Psoas muscle (tissue), 8 donors: ENCODE results near the gene HPS5. TPM values are rescaled to one million over a fixed set of nuclear protein-coding genes. Genes with fewer than 3 reads are reported as not detected.

ENCODE experiments used
- ATAC-seq, 4 donors: fragments of 200-7000 bp; cut with Tn5 transposase; one replicate each; pipeline ENCODE4 v1.9.1; 2020; ENCODE audit warnings: moderate library complexity in 3 of 4, mild to moderate bottlenecking in 2 of 4
- DNase-seq, 2 donors: peaks; one replicate each; pipeline ENCODE4 v3.0.0-alpha.2; 2020
- H3K27ac ChIP-seq: fragments of 200-600 bp; one replicate; pipeline ENCODE4 v1.8.0; 2022
- H3K27me3 ChIP-seq, 3 donors: fragments of 200-600 bp in 1 of 3; one replicate each; pipeline versions ENCODE4 v1.6.1 to v1.8.0; 2013 to 2022; ENCODE audit warnings: low read length in 2 of 3, mild to moderate bottlenecking in 2 of 3, moderate library complexity in 1 of 3; ENCODE audit not compliant: insufficient read depth in 3 of 3
- H3K36me3 ChIP-seq, 2 donors: fragments of 200-600 bp in 1 of 2; one replicate each; pipeline versions ENCODE4 v1.6.1 to v1.8.0; 2013 to 2022; ENCODE audit warnings: low read depth in 1 of 2, mild to moderate bottlenecking in 1 of 2, moderate library complexity in 1 of 2; ENCODE audit not compliant: insufficient read depth in 1 of 2
- H3K4me1 ChIP-seq: fragments of 200-600 bp; one replicate; pipeline ENCODE4 v1.8.0; 2022
- H3K4me3 ChIP-seq: fragments of 200-600 bp; one replicate; pipeline ENCODE4 v1.8.0; 2022; ENCODE audit warnings: mild to moderate bottlenecking
- H3K9me3 ChIP-seq: fragments of 200-600 bp; one replicate; pipeline ENCODE4 v1.8.0; 2022
- WGBS, 3 donors: extraction: QIAGEN DNeasy Blood & Tissue Kit; methylation state at CpG; one replicate each; pipeline versions ENCODE4 v1.1.6 to v1.1.7; 2013; 5-methylcytosine and 5-hydroxymethylcytosine counted together
- intact Hi-C, 2 donors: fragments of 100-400 bp; cut with DNase I; formaldehyde crosslinking; loops; one replicate each; pipeline versions ENCODE4 v1.11.0 to v1.14.2; 2022
- polyA plus RNA-seq, 3 donors: library from polyadenylated mRNA; stranded (reverse); fragments of 200-250 nt; gene quantifications; one replicate each; pipeline ENCODE4 v1.2.3, GENCODE V29; 2013
- total RNA-seq, 4 donors: library from RNA; stranded (reverse); fragmentation: NEBNext Ultra II Directional in 2 of 4; extraction: Animal tissue kit (Norgen Biotek cat#: 25700) in 2 of 4; gene quantifications; one replicate each; pipeline versions ENCODE4 v1.2.1 to v1.2.4, GENCODE V29; 2021 to 2023
- TF ChIP-seq, protein P1 (sequence below): fragments of 200-600 bp; IDR thresholded peaks from one replicate; pipeline ENCODE4 v1.8.0; 2022; ENCODE audit warnings: antibody characterized with exemption
- donor health status: healthy with polysubstance abuse.
- donor health status: DM: no; HTN: no; CAD: no; lungs with moderate emphysema.
- donor health status: Bipolar disorder and iron deficiency.
- donor health status: healthy.
- donor health status: DM: yes; HTN: yes; CAD: no.
- donor health status: DM: no; HTN: no; CAD: no.
- donor health status: DM: no; HTN: no; CAD: no.
- donor health status: DM: yes; HTN: yes; CAD: no.

HPS5 gene
- total and polyA plus RNA-seq, 7 donors = 4.9 to 11.9 (median 9.9) TPM

DNA sequence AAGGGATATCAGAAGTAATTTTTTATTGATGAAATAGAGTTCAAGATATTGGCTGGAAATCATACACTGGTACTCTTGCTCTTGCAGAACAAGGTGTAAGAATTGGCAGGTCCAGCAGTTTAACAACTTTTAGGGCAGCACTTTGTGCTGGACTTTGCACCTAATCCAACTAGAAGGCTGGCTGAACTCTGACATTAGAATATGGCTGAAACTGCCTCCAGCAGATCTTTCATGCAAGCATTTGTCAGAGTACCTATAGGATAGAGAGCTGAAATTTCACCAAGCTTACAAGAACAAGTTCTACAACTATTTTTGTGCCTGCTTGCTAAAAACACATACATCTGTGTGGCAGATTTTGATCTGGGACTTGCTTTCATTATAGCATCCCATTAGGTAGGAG is 17.2 kb downstream of the HPS5 start:
- no peaks in the 10 kb centered on the region for H3K9me3 ChIP-seq
- ATAC-seq (no peak), DNase-seq (no peak)
- H3K27me3 ChIP-seq = no peaks in the 10 kb centered on the region
- H3K4me1 ChIP-seq = no peaks in the 10 kb centered on the region
- no peak overlapping the region for H3K4me3 ChIP-seq
- TF ChIP-seq, protein P1, sequence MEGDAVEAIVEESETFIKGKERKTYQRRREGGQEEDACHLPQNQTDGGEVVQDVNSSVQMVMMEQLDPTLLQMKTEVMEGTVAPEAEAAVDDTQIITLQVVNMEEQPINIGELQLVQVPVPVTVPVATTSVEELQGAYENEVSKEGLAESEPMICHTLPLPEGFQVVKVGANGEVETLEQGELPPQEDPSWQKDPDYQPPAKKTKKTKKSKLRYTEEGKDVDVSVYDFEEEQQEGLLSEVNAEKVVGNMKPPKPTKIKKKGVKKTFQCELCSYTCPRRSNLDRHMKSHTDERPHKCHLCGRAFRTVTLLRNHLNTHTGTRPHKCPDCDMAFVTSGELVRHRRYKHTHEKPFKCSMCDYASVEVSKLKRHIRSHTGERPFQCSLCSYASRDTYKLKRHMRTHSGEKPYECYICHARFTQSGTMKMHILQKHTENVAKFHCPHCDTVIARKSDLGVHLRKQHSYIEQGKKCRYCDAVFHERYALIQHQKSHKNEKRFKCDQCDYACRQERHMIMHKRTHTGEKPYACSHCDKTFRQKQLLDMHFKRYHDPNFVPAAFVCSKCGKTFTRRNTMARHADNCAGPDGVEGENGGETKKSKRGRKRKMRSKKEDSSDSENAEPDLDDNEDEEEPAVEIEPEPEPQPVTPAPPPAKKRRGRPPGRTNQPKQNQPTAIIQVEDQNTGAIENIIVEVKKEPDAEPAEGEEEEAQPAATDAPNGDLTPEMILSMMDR = no peak
- no peak overlapping the region for H3K27ac ChIP-seq
- peaks cover 8 to 98% of the 10 kb centered on the region in 2 donors for H3K36me3 ChIP-seq
- intact Hi-C loops = loop anchor here in 1 of 2 donors (10.0 kb wide), 1 partner anchor 220 kb away; no protein-coding TSS in a partner anchor

DNA sequence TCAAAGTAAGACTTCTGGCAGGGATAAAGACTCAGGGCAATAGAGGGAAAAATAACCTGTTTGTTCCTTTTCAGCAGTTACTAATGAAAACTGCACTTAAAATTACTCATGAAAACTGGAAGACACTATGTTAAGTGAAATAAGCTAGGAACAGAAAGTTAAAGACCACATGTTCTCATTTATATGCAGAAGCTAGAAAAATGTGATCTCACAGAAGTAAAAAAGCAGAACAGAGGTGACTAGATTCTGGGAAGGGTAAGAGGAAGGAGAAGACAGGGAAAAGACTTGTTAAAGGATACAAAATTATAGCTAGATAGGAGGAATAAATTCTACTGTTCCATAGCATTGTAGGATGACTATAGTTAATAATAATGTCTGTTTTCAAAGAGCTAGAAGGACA is 22.2 kb downstream of the HPS5 start:
- TF ChIP-seq, protein P1 = no peak
- H3K4me1 ChIP-seq = no peaks in the 10 kb centered on the region
- ATAC-seq = no peak
- H3K36me3 ChIP-seq = peaks cover 9 to 96% of the 10 kb centered on the region in 2 donors
- no peak overlapping the region for H3K4me3 ChIP-seq
- no peak for DNase-seq
- no peak overlapping the region for H3K27ac ChIP-seq
- intact Hi-C loops = loop anchor here (10.0 kb wide), 3 partner anchors 185 to 215 kb away; no protein-coding TSS in a partner anchor
- no peaks in the 10 kb centered on the region for H3K27me3 ChIP-seq
- no peaks in the 10 kb centered on the region for H3K9me3 ChIP-seq

DNA sequence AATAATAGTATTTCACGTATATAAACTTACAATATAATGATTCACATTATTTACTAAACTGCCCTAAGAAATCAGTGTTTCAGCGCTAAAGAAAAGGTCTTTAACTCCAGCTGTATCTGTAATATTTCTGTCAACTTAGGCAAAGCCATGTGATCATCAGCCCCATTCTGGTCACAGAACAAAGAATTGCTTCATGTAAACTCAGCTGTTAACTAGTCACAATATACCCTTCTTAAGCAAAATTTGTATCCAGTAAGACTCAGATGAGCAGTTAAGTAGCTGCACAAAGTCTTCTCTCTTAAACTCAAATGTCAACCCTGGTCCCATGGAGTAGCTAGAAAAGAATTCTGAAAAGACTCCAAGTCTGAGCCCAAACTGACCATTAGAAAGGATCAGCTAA is 26.6 kb downstream of the HPS5 start:
- Histone ChIP-seq H3K36me3 (peaks cover 8 to 98% of the 10 kb centered on the region in 2 donors), H3K4me3 (no peak overlapping the region), H3K9me3 (no peaks in the 10 kb centered on the region), H3K27ac (no peak overlapping the region), H3K4me1 (no peaks in the 10 kb centered on the region), H3K27me3 (no peaks in the 10 kb centered on the region)
- TF ChIP-seq, protein P1 = no peak
- DNase-seq (no peak), ATAC-seq (no peak)
- WGBS, 3 donors = 94 to 95% (median 94%) methylated on average over 2 of the region's 2 CpGs
- intact Hi-C loops = loop anchor here (10.0 kb wide), 2 partner anchors 189 to 209 kb away; no protein-coding TSS in a partner anchor

DNA sequence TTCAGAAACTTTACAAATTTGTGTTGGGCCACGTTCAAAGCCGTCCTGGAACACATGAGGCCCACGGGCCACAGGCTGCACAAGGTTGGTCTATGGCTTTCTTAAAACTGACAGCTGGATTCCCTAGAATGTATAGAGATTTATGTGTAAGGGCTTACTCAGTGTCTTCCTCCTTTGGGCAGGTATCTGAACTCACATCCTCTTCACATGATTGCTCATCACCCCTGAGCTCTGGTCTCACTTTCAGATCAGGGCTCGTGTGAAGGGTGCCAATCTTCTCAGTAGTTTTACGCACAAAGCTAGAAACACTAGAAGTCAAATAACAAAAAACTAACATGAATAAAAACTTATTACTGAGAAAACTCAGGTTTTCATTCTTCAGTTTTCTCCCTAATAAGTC is 27.1 kb downstream of the HPS5 start:
- Histone ChIP-seq H3K27ac (no peak overlapping the region), H3K27me3 (no peaks in the 10 kb centered on the region), H3K9me3 (no peaks in the 10 kb centered on the region), H3K4me3 (no peak overlapping the region), H3K36me3 (peaks cover 10 to 98% of the 10 kb centered on the region in 2 donors), H3K4me1 (no peaks in the 10 kb centered on the region)
- 93 to 96% (median 94%) methylated on average over 5 of the region's 5 CpGs for WGBS, 3 donors
- DNase-seq (no peak), ATAC-seq (no peak)
- intact Hi-C loops = loop anchor here (10.0 kb wide), 2 partner anchors 190 to 210 kb away; no protein-coding TSS in a partner anchor
- TF ChIP-seq, protein P1 = no peak

DNA sequence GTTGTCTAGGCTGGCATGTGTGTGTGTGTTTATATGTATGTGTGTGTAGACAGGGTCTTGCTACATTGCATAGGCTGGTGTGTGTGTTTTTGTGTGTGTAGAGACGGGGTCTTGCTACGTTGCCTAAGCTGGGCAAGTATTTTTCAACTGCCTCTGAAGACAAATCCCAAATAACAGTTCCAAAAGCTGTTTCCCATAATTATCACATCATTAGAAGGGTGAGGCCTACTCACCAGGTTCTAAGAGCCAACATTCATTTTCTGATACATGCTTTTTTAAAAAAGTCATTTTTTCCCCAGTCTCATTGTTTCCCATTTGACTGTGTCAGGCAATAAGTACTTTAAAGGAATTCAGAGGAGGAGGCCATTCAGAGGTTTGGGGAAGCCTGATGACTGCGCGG is 33.0 kb downstream of the HPS5 start:
- ATAC-seq = no peak
- WGBS, 3 donors = 94 to 97% (median 97%) methylated on average over 4 of the region's 4 CpGs
- intact Hi-C loops = loop anchor here in 1 of 2 donors (5.0 kb wide), 1 partner anchor 58 kb away; no protein-coding TSS in a partner anchor
- Histone ChIP-seq H3K4me3 (no peak overlapping the region), H3K9me3 (no peaks in the 10 kb centered on the region), H3K27me3 (no peaks in the 10 kb centered on the region), H3K4me1 (no peaks in the 10 kb centered on the region), H3K36me3 (peaks cover 16 to 99% of the 10 kb centered on the region in 2 donors), H3K27ac (no peak overlapping the region)
- no peak for DNase-seq
- TF ChIP-seq, protein P1 = no peak
